ENCODE data around the gene IL4.

GRCh38 chr5:132684491-132684890 is 10.7 kb downstream of the IL4 start:
- no peak for TF ChIP-seq CTCF (conservative IDR thresholded peaks at IDR 0.05 in 1 of 2, IDR thresholded peaks at IDR 0.05 in 1 of 2; ENCODE audit: extremely low read depth in 1 of 2, insufficient read depth in 1 of 2, low read depth in 1 of 2, low read length in 2 of 2)
- TF ChIP-seq EZH2 (IDR thresholded peaks at IDR 0.05; ENCODE audit: borderline replicate concordance, low read length): no peak

Measured in mammary epithelial cell (primary cell).